NCI-H2196 treated with DMSO at 0.1 percent for 48 hours (cell line): Measurements from ENCODE around the gene PXDN.
"Not testable (repeated sequence)": the region's sequence is repeated elsewhere in the genome, so short reads cannot be mapped to it uniquely, and the experiment has no call there.

Experiments used
- DNase-seq: peaks from one replicate; lab custom pipeline; 2025; ENCODE audit not compliant: unreplicated experiment; lab: John Stamatoyannopoulos, UW

PXDN gene, protein sequence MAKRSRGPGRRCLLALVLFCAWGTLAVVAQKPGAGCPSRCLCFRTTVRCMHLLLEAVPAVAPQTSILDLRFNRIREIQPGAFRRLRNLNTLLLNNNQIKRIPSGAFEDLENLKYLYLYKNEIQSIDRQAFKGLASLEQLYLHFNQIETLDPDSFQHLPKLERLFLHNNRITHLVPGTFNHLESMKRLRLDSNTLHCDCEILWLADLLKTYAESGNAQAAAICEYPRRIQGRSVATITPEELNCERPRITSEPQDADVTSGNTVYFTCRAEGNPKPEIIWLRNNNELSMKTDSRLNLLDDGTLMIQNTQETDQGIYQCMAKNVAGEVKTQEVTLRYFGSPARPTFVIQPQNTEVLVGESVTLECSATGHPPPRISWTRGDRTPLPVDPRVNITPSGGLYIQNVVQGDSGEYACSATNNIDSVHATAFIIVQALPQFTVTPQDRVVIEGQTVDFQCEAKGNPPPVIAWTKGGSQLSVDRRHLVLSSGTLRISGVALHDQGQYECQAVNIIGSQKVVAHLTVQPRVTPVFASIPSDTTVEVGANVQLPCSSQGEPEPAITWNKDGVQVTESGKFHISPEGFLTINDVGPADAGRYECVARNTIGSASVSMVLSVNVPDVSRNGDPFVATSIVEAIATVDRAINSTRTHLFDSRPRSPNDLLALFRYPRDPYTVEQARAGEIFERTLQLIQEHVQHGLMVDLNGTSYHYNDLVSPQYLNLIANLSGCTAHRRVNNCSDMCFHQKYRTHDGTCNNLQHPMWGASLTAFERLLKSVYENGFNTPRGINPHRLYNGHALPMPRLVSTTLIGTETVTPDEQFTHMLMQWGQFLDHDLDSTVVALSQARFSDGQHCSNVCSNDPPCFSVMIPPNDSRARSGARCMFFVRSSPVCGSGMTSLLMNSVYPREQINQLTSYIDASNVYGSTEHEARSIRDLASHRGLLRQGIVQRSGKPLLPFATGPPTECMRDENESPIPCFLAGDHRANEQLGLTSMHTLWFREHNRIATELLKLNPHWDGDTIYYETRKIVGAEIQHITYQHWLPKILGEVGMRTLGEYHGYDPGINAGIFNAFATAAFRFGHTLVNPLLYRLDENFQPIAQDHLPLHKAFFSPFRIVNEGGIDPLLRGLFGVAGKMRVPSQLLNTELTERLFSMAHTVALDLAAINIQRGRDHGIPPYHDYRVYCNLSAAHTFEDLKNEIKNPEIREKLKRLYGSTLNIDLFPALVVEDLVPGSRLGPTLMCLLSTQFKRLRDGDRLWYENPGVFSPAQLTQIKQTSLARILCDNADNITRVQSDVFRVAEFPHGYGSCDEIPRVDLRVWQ (N-terminal part only)

DNA sequence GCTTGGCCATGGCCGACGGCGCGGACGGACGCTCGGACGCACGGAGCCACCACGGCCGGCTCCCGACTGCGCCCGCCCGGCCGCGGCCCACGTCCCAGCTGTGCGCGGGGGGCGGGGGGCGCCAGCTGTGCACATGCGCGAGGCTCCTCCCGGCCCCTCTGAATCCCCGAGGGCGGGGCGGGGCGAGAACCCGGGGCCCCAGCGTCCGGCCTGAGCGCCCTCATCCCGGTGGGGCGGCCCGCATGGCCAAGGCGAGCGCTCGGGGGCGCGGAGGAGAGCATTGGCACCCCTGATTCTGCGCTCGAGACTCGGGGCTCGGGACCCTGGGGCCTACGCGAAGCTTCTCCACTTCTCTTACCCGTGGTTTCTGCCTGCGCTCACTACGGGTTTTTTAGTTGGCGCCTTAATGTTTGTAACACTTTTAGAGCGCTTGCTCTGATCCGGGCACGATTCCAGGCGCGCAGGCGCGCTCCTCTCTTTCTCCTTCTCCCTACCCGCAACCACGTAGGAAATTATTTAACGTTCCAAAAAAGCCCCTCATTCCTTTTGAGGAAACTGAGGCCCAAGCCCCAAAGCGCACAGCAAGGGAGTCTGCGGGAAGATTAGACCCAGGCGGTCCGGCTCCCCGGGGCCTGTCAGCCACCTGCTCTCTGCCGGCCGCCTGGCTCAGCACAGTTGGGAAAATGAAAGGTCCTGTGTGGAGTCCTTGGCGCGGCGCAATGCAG lies at the start of gene PXDN:
PXDN (minus strand) TSS at position 70 of the 725 bp plus-strand sequence; CDS start at position 10, 60 bp downstream.
- DNase-seq: no peak

DNA sequence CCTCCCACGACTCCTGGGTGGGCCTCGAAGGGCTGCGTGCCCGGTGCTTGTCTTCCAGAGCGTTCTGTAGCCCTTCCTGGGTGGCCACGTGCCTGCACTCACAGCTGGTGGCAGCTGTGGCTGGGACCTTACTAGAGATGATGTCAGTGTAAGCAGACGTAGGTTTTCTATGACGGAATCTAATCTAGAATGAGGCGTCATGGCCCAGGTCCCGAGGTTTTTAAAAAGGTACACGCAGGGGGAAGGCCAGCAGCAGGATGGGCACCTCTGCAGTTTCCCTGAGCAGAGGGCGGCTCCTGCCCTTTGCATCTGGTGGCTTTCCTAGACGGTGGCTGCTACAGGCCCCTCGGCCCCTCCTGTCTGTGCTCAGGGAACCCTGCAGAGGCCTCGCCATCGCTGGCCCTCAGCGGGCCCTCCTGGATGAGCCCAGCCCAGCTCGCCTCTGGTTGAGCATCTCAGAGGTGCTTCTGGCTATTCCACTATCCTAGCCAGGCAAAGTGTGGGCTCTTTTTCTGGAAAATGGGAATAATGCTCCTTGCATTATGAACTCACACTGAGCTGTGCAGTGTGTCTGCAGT lies 49.6 kb upstream of the PXDN start:
- DNase-seq: no peak

DNA sequence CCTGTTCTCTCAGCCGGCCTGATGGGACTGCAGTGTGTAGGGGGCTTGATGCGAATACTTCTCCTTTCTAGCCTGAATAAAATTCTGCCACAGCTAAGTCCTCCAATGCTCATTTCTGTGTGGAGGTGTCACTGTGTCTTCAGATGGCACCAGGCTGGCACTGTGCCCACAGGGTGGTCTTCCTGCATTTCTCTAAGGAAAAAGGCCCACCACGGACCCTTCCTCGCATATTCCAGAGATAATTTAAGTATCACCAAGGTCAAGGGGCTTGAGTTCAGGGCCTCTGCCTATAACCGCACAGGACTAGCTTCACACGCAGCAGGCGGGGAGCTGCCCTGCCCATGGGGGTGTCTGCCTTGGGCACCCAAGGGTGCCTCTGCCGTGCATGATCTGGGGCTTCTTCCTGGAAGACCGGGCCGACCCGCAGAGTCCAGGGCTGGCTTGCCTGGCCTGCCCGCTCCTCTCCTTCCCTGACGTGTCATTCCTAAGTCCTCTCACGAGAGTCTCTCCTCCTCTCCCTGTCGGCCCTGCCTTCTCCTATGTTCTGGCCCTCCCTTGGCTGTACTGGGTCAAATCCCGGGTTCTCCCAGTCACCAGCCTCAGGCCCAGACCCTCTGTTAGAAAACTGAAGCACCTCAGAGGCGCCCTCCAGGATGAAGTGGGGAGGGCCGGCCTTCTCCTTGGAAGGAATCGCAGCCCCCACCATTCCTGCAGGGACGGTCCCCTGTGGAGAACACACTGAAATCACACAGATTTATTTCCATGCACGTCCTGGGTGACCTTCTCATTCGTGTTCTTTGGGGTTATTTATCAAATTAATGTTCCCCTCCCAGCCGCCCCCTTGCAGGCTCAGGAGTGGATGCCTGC lies 48.9 kb upstream of the PXDN start:
- no peak for DNase-seq

DNA sequence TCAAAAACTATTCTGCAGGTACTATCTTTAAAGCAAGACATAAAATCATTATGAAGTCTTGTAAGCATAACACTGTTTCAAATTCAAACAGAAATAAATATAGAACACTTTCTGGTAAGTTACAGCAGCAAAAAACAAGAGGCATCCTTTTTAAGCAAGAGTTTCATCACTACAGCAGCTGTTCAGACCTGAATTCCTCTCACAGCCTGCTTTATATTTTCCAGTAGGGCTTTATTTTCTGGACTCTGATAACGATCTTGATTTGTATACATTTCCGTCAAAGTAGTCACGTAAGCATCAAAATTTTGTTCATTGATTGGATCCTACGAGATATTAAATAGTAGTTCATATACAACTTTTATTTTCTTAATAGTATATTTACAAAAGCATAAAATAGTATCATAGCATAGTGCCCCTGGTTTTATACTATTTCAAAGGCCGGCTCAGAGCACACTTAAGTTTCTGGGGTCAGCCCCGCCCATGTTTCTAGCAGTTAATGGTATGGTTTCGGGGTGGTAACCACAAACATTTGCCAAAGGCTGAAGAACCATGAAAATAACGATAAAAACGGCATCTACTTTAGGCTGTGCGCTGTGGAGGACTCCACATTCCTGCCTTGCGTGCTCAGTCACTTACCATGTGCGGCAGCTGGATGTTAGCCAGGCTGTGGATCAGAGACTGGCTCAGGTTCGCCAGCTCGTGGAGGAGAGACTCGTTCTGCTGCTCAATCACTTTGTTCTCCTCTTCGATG lies 47.5 kb upstream of the PXDN start:
- DNase-seq: no peak

DNA sequence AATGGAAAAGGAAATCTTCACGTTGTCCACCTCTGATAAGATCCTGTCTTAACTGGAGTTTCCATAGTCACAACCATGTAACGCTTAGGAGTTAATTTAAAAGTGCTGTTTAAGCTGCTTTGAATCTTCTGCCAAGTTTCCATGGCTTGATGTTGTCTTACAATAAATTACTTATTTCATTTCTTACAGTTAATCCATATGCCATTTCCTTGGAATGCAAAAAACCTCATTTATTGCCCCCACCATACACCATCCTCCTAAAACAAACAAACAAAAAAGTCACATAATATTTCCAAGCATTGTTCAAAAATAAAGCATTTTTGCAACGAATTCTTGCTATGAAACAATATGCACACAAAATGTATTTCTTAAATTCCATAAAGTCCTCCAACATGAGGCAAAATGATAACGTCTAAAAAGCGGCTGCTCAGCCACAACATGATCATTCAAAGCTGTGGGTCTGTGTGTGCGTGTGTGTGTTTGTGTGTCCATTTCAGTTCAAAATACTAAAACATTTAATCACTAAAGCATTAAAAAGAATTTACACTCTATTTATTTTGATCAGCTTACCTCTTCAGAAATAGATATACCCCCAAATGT lies 46.8 kb upstream of the PXDN start:
- no peak for DNase-seq

DNA sequence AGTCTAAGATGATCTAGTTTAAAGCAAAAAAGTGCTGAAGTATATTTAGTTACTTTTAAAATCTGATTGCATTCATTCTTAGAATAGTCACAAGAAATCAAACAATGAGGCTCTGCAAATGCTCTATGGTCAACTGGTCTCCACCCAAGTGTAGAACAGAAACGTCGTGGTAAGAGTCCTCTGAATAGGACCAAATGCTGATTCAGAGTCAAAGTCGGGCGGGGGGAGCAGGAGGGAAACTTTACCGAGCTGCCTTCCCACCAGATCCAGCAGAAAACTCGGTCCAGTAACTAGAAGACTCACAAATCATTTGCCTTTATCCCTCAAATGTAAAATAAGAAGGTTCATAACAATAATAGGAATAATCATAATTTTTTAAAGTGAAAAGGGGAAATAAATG lies 46.2 kb upstream of the PXDN start:
- no peak for DNase-seq

DNA sequence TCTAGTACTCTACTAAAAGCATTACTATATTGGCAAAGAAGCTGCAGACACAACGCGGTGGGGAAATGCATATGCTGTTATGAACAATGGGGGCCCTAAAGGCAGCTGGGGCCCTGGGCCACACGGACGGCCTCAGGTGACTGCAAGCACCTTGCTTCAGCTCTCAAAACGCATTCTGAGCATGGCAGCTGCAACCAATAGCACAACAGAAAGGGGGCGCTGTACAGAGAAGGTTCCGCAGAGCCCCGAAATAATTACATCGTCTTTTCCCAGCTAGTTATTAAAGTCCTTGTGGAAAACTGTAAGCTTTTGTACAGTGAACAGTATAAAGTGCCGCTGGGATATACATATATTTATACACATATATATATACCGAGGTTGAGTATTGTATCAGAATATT lies 45.3 kb upstream of the PXDN start:
- DNase-seq: no peak

DNA sequence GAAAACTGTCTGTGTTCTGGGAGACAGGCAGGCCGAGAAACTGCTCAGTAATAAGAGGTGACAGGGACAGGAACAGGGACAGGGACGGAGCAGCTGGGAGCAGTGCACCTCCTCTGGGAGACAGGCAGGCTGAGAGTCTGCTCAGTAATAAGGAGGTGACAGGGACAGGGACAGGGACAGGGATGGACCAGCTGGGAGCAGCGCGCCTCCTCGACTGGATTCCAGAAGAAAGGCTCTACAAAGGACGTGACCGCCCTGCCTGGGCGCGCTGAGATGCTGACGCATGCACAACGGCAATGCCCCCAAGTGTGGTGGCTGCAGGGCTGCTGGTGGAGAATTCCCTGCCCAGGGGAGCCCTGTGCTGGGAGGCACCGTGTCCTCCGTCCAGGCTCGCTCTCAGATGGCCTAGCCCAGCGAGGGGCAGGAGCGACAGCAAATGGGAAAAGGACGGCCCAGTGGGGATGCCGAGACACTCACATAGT lies 44.2 kb upstream of the PXDN start:
- no peak for DNase-seq

DNA sequence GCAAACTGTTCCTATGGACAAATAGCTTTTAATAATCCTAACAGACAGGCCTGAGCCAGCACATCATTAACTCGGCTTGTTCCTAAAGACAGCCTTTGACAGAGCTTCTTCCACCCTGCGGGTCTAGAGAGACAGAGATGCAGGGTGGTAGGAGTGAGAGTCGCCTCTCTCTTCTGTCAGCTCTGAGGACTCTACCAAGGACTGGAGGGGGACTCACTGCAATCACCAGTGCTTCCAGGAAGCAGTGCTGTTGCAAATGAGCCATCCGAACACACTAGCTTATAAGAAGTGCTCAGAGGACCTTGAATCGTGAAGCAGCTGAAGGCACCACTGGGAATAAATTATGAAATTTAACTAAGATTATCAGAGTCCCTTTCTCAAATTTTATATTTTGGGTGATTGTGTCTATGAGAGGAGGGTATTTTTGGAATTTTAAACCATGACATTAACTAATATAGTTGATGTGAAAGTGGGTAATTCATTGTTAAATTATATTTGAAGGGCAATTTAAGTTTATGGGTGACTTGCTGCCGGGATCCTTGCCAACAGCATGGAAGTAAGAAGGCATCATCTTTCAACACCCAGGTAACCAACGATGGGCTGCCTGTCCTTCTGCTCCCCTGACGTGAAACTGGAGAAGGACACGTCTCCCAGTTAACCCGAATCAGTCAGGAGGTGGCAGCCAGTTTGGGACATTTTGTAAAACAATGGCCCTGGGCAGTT lies 43.6 kb upstream of the PXDN start:
- DNase-seq: no peak

DNA sequence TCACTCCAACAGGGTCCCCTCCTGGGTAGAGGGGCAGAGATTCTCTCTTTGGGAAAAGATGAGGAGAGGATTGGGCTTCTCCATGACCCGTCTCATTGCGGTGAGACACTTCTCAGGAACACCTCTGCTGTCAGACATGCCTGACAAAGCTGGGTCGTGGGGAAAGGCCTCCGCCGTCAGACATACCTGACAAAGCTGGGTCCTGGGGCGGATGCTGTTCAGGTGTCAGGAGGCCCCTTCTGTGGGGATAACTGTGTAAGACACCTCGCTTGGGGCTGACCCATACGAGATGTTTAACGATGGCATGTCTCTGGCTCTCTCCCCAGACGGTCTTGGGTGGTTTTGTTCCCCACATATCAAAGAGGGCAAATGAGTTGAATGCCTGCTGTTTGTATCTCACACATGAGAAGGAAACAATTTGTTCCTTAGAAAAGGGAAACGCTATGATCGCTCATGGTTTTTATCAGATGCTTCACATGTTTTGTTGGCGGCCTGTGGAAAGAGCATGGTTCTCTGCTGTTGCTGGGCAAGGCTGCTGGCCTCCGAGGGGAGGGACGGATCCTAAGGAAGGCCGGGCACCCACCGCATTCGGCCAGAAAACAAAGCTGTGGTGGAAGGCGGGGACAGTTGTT lies 40.8 kb upstream of the PXDN start:
- DNase-seq: no peak

DNA sequence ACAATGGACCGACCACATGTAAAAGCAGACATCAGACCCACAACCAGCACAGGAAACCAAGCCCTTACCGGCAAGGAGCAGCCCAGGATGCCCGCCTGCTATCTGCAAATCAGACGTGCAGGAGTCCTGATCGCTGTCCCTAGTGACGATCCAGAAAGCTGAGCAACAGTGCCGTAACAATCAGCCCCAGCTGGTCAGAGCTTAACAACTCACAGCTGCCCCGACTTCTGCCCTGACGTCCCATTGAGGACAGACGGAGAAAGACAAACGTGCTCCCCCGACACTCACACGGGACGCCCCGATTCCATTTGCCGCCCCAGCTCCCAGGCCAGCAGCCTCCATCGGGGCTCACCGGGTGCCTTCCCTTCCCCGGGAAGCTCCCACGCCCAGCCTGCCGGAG lies 39.8 kb upstream of the PXDN start:
- no peak for DNase-seq

DNA sequence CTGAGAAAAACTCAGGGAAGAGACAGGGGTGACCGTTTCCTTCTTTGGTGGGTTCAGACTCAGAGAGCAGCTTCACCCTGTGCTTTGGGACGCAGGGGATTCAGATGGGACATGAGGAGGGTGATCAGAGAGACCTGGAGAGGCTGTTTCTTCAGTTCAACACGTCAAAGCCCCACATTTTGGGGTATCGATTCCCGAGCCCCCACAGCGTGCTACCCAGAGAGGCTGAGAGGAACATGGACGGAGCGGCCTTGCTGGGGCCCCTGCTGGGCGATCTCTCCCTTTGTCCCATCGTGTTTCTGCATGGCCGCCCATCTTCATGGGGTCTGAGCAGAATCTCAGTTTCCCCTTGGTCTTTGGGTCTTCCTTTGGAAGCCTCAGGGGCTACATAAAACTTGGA lies 38.2 kb upstream of the PXDN start:
- no peak for DNase-seq

DNA sequence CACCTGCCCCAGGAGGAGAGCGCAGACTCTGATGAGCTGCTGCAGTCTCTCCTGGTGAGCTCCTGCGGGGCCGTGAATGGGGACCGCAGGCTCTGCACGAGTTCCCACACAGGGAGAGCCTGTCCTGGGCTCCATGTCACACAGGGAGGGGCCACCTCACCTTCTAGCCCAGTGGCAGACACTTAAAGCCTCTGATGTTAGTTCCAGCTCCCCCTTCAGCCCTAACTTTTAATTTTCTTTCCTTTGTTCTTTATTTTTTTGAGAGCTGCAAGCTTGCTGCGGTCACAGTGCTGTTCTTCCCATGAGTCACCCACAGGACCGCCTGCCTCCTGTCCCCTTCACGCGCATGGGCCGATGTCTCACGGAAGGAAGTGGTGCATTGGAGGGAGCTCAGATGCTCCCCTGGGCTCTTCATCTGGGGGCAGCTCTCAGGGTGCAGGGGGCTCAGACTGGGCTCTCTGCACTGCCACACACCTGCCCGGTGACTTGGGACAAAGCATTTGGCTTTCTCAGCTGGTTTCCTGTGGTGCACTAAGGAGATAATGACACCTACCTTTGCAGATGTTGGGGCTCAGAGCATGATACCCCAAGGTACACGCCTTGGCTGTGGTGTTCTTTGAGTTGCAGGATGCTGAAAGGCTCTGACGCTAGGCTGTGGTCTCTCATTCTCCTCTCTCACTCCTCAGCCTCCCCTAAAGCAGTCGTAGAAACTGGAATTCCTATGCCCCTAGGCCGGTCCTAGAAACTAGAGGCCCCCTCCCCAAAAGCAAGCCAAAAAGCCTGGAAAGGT lies 37.2 kb upstream of the PXDN start:
- no peak for DNase-seq

DNA sequence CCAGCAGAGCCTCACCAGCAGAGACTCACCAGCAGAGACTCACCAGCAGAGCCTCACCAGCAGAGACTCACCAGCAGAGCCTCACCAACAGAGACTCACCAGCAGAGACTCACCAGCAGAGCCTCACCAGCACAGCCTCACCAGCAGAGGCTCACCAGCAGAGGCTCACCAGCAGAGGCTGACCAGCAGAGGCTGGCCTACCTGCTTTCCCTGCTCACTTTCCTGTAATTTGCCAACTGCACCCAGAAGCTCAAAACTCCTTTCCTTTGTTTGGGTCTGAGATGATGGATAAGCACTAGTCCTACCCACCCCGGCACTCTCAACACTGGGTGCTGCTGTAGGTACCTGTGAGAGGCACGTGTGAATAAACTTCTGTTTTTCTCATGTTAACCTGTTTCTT lies 36.4 kb upstream of the PXDN start:
- DNase-seq: no peak

DNA sequence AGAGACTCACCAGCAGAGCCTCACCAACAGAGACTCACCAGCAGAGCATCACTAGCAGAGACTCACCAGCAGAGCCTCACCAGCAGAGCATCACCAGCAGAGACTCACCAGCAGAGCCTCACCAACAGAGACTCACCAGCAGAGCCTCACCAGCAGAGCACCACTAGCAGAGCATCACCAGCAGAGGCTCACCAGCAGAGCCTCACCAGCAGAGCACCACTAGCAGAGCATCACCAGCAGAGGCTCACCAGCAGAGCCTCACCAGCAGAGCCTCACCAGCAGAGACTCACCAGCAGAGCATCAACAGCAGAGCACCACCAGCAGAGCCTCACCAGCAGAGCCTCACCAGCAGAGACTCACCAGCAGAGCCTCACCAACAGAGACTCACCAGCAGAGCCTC lies 35.7 kb upstream of the PXDN start:
- DNase-seq: not testable (repeated sequence)

DNA sequence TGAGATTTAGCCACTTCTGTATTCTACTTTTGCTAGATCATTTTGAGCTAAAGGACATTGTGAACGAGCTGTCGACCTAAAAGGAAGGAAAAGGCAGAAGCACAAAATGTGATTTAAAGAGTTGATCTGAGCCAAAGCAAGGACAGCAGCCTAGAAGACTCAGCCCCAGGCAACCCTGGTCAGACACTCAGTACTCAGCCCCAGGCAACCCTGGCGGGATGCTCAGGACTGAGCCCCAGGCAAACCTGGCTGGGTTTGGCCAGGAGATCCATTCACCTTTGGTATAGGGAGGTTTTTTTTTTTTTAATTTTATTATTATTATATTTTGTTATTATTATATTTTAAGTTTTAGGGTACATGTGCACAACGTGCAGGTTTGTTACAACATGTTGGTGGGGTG lies 34.3 kb upstream of the PXDN start:
- DNase-seq: no peak
